Left kidney (tissue), 8 donors: ENCODE measurements around the gene TIMM10B. TPM values are rescaled to one million over a fixed set of nuclear protein-coding genes. Genes with fewer than 3 reads are reported as not detected.
A peak's percentile ranks its signal among the peaks of the same experiment; 100 is the strongest.

Experiments used
- DNase-seq: peaks from one replicate; pipeline ENCODE4 v3.0.0-alpha.2; 2013
- long read RNA-seq, 8 donors: transcript quantifications; one replicate each; lab custom pipeline, GENCODE V29; 2026
- polyA plus RNA-seq: library from polyadenylated mRNA; unstranded; fragments of 120-200 nt; gene quantifications from one replicate; pipeline ENCODE4 v1.2.1, GENCODE V29; 2013; ENCODE audit not compliant: insufficient read length

Gene TIMM10B, protein sequence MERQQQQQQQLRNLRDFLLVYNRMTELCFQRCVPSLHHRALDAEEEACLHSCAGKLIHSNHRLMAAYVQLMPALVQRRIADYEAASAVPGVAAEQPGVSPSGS
- 40.9 TPM for polyA plus RNA-seq
- long read RNA-seq, donor 1, transcript TIMM10B-201 (3 exons, 2,840 nt), result major isoform, 18 of 21 reads
- long read RNA-seq, donor 1, partial matches to known transcripts, result 0 of 21 reads
- long read RNA-seq, donor 1, other reads (novel, unspliced or antisense), result 0 of 21 reads
- long read RNA-seq, donor 2, transcript TIMM10B-201 (3 exons, 2,840 nt), result major isoform, 12 of 16 reads
- long read RNA-seq, donor 2, partial matches to known transcripts, result 0 of 16 reads
- long read RNA-seq, donor 2, other reads (novel, unspliced or antisense), result 0 of 16 reads
- long read RNA-seq, donor 3, transcript TIMM10B-201 (3 exons, 2,840 nt), result major isoform, 18 of 20 reads
- long read RNA-seq, donor 3, partial matches to known transcripts, result 0 of 20 reads
- long read RNA-seq, donor 3, other reads (novel, unspliced or antisense), result 0 of 20 reads
- long read RNA-seq, donor 4, partial matches to known transcripts, result 0 of 1 reads
- long read RNA-seq, donor 4, other reads (novel, unspliced or antisense), result 0 of 1 reads
- long read RNA-seq, donor 5, transcript TIMM10B-201 (3 exons, 2,840 nt), result major isoform, 25 of 27 reads
- long read RNA-seq, donor 5, partial matches to known transcripts, result 0 of 27 reads
- long read RNA-seq, donor 5, other reads (novel, unspliced or antisense), result 0 of 27 reads
- long read RNA-seq, donor 6, transcript TIMM10B-201 (3 exons, 2,840 nt), result major isoform, 23 of 27 reads
- long read RNA-seq, donor 6, partial matches to known transcripts, result 0 of 27 reads
- long read RNA-seq, donor 6, other reads (novel, unspliced or antisense), result 0 of 27 reads
- long read RNA-seq, donor 7, transcript TIMM10B-201 (3 exons, 2,840 nt), result major isoform, 26 of 27 reads
- long read RNA-seq, donor 7, partial matches to known transcripts, result 0 of 27 reads
- long read RNA-seq, donor 7, other reads (novel, unspliced or antisense), result 0 of 27 reads
- long read RNA-seq, donor 8, transcript TIMM10B-201 (3 exons, 2,840 nt), result major isoform, 12 of 16 reads
- long read RNA-seq, donor 8, partial matches to known transcripts, result 0 of 16 reads
- long read RNA-seq, donor 8, other reads (novel, unspliced or antisense), result 0 of 16 reads

DNA sequence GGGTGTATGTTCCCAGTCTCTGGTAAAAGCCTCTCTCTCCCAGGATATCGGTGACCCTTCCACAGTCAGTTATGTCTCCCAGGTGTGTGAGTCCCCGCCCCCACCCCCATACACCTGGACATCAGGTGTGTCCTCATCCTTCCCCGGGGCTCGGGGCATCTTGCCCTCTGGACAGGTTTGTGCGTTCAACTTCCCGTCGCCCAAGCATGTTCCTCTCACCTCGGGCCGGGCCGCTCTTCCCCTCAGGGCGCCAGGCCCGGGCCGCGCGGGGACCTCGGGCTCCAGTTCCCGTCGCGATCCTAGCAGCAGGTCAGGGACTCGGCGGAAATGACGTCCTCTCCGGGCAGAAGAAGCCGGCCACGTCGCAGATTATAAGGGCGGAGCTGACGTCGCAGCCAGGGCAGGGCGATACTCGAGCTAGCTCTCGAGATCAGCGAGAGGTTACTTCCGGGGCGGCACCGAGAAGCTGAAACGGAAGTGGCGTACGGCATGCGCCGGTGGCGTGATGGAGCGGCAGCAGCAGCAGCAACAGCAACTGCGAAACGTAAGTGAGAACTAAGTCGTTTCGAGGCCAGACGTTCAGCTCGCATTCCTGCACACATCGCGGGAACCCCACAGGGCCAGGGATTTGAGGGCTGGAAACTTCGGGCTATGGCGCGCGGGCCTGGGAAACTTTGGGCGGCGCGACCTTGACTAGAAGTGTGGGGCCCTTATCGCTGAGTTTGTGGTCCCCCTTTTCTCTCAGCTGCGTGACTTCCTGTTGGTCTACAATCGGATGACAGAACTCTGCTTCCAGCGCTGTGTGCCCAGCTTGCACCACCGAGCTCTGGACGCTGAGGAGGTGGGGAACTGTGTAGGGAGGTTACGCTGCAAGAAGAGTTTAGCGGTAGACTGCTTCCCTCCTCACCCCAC lies at the start of gene TIMM10B, which contains the start of gene ARFIP2:
Gene TIMM10B (plus strand): TSS at position 490 of the 912 bp plus-strand sequence. CDS start 16 bp downstream, at position 506.
Gene ARFIP2 (minus strand): TSS at position 320 of the 912 bp plus-strand sequence. CDS start 910 bp downstream, outside the sequence.
- DNase-seq, result peak; percentile 95

DNA sequence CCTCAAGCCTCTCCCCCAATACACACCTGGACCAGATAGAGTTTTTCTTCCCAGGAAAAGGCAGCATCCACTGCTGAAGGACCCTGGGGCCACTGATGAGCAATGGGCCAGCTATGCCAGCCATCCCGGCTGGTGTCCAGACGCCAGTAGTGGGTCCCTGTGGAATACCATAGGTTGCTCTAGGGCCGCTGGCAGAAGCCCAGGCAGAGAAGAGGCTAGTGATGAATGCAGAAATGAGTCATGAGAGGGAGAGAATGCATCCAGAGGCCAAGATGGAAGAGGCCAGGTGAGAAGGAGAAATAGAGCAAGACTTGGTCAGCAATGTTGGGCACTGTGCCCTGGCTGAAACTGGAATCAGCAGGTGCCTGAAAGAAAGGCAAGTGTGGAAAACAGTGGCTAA lies 49.4 kb upstream of the TIMM10B start:
- DNase-seq, result no peak

DNA sequence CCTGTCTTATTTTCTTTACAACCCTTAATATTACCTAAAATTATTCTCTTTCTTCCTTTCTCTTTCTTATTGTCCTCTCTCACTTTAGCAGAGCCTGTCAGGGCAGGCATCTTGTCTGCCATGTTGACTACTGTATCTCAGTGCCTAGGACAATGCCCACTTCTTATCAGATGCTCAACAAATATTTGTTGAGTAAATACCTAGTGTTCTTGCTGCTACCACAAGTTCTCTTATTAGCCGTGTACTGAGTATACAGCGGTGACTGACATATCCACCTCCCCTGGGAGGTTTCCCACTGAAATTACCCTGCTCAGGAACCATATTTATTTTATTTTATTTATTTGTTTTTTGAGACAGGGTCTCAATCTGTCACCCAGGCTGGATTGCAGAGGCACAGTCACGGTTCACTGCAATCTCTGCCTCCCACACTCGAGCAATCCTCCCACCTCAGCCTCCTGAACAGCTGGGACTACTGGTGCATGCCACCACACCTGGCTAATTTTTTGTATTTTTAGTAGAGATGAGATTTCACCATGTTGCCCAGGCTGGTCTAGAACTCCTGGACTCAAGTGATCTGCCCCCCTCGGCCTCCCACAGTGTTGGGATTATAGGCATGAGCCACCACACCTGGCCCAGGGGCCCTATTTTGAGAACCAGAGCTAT lies 47.2 kb upstream of the TIMM10B start:
- no peak for DNase-seq

DNA sequence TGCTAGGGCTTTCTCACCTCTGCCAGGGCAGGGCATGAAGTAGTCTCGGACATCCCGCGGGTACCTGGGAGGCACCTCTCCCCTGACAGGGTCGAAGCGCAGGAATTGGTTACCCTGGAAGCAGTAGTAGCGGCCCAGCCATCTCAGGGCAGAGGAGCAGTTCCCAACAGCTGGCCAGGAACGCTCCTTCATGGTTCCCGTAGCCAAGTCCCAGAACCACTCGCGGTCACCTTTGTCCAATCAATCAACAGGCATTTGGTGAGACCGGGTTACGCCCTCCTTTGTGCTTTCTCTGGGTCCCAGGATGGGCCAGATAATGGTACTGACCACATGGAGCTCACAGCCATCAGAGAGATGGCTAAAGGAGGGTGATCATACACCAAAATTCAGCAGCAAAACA lies 43.9 kb upstream of the TIMM10B start:
- DNase-seq, result no peak

DNA sequence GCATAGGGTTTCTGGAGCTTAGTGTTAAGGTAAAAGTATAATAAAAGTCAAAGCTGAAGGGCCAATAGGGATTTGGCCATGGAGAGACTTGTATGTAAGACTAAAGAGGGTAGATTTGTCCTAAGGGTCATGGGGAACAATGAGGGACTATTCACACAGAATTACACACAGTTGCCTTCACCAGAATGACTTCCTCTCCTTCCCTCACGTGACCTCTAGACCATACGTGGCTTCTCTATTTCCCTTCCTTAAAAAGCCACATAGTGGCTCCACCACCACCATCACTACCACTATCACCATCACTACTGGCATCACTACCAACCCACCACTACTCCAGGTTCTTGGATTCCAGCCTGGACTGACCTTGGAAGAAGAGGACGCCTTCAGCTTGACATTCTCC lies 43.3 kb upstream of the TIMM10B start:
- DNase-seq, result no peak

DNA sequence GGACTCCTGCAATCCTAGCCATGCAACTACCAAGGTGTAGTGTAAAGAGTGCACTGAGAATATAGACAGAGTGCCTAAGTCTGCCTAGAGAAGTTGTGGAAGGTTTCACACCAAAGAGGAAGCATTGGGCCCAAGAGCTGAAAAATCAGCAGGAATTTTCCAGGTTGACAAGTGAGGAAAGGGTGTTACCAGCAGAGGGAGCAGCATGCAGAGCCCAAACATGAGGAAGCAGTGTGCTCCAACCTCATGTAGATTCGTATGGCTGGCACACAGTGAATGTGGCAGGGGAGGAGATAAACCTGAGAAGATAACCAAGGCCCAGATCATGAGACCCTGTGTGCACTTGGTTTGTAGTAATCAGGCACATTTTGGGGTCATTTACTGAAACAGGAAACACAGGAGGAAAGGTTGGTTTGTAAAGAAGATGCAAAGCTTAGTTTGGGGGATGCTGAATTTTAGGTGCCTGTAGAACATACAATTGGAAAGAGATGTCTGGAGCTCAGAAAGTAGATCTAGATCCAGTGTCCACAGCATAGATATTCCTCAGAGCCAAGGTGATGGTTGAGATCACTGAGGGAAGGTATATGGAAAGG lies 42.2 kb upstream of the TIMM10B start:
- DNase-seq, result peak; percentile 42

DNA sequence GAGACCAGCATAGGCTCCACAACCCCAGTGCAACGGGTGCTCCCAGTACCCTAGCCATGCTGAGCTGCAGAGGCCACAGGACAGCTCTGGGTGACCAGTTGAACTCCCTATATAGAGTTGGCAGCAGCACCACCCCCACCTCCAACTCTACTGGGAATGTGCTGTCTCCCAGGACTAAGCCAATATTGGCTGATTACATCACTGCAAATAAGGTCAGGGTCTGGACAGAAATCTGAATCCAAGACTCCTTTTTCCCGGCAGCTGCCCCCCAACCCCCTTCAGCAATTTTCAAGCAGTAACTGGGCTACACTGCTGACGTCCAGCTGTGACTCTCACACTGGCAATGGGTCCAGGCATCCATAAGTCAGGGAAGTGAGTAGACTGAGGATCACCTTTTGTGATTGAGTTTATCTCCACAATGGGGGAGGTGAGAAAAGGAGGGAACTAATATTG lies 40.4 kb upstream of the TIMM10B start, which contains the start of gene HPX:
Gene HPX (minus strand): TSS at position 82 of the 453 bp plus-strand sequence. CDS start 24 bp downstream, at position 58.
- DNase-seq, result no peak

DNA sequence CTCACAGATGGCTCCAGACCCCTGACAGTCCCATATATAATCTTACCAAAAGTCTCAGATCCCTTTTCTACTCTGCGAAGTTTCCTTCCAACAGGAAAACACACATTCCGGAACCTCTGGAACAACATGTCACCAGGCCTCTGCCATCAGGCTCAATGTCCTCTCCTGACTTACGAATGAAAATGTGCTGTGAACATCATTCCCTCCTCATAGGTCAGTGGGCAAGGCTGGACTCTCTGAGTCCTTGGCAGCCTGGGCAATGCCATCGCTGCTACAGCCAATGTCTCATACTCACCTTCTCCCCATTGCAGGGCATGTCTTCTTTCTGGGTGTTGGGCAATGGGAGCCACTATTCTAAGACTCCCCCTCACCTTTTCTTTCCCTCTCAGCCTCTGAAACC lies 38.9 kb upstream of the TIMM10B start:
- no peak for DNase-seq

DNA sequence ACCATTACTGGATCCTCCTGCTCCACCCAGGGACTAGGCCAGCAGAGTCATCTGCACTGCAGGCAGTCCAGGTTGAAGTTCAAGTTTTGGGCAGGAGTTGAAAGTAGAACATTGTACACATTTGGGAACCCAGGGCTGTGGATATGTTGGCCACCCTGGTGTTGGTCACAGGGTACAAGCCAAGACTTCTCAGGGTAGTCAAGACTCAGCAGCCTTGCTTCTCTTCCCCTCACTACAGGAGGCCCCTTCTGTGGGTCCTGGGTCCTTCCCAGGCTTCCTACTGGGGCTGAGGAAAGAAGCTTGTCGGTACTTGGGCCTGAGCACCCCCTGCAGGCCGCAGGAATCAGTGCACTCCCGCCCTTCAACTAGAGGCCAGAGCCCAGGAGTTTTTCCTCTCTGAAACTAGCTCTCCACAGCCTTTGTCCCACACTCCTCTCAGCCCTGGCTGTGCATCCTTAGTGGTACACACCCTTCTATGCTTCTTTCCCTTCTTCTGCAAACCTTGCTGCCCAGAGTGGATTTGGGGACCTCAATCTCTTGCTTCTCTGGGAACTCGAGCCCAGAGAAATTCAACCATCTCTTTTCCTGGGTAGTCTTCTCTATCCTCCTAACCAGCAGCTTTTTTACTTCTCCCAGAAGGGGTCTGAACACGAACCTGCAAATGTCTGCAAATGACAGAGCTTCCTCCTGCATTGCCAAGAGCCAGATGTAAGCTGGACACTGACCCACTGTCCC lies 37.9 kb upstream of the TIMM10B start:
- DNase-seq, result peak; percentile 30

DNA sequence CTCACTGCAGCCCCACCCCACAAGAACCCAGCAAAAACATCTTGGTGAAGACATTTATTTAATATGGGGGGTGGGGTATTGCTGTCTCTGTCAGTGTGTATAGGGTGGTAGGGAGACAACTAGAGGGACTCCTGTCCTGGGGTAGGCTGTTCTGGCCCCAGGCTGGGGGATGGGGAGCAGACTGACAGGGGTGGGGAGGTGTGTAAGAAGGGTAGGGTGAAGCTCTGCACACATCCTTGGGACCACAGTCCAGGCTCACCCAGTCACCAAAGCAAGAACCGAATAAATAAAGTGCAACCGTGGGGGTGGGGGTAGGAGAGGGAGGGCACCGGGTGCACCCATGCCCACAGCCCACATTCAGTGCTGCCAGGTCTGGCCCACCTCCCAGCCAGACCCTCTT lies 32.7 kb upstream of the TIMM10B start:
- no peak for DNase-seq

DNA sequence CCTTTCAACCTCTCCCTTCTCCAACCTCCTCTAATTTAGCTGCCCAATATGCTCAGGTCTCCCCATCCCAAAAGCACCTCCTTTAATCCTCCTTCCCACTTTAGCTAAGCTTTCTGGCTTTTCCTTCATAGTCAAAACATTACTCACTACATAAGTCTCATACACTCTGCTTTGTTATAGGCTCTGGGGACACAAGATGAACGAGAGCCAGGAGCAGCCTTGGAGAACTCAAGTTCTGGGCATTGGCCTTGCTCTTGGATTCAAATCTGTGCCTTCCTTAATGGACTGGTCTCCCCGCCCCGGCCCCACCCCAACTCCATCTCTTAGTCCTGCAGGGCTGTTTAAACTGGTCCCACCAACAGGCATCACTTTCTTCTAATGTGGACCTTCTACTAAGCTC lies 29.1 kb upstream of the TIMM10B start:
- DNase-seq, result no peak

DNA sequence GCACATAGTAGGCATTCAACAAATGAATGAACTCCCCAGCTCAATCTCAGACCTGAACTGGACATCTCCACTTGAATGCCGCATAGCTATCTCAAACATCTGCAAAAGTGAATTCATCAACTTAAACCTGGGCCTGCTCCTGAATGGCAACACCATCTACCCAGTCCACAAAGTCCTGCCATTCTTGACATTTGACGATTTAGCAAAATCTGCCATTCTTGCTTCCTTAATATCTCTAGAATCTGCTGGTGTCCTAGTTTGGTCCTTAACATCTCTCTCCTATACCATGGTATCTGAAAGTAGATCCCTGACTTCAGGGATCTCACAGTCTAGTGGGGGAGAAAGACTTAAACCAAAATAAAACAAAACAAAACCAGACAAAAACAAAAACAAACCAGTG lies 28.1 kb upstream of the TIMM10B start:
- no peak for DNase-seq

DNA sequence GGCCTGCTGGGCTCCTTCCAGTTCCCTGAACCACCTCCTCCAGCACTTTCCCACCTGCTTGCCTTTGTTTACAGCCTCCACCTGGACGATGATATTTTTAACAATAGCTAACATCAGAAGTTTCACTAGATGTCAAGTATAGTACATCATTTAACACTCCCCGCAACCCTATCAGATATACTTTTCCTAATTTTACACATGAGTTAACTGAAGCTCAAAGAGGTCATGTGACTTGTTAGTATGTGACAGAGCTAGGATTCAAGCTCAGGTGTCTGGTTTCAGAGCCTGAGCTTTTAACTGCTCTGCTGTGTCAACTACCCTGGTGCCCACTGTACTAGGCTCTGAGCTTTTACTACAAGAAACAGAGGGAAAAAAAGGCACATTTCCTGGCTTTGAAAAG lies 26.2 kb upstream of the TIMM10B start:
- peak; percentile 55 for DNase-seq

DNA sequence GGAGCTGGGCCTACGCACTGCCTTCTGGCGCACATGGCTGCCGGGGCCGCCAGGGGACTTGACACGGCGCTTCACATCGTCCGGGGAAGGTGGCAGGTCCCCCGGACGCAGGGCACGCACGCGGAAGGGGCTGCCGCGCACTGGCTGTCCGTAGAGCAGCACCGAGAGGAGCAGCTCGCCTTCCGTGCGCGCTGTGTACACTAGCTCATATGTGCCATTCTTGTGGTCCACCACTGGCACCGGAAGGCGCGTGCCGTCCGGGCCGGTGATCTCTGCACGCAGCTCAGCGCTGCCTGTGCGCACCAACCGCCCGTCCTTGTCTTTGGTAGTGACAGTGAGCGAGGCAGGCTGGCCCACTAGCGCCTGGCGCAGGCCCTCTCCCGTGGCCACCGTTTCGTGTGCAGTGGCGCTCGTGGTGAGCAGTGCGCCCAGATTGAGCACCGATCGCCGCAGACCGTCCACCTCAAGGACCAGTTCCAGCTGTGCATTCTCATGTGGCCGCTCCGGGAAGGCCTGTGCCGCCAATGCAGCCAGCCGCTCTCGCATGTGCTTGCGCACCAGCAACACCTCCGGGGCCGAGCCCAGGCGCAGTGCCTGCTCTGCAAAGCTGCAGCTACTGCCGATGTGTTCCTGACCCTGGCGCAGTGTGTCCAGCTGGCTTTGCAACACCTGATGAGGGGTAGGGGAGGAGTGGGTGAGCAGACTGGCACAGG lies 24.8 kb upstream of the TIMM10B start:
- no peak for DNase-seq

DNA sequence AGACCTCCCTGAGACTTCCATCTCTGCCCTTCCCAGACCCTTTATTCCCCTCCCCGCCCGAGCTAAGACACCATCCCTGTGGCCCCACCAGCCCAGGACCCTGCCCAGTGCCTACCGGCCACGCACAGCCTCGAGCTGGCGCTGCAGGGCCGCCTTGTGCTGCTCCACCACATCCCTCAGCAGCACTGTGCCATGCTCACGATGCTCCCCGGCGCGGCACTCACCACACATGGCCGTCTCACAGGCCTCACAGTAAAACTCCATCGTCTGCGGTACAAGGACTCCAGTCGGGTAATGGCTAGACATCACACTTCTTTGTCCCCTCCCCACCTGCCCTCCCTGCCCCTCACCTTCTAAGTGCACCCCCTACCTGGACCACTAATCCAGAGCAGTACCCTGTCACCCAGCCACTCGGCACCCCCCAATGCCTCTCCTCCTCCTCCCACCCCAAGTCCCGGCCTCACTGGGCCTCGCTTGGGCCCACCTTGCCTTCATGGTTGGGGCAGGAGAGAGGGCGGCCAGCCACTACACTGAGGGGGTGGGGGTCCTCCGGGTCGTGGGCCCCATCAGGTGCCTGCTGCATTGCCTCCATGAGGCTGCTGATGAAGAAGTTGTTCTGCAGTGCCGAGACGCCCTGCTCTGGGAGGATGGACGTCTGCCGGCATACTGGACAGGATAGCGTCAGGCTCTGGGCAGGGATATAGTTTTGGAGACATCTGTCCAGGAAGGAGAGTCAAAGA lies 23.6 kb upstream of the TIMM10B start:
- no peak for DNase-seq

DNA sequence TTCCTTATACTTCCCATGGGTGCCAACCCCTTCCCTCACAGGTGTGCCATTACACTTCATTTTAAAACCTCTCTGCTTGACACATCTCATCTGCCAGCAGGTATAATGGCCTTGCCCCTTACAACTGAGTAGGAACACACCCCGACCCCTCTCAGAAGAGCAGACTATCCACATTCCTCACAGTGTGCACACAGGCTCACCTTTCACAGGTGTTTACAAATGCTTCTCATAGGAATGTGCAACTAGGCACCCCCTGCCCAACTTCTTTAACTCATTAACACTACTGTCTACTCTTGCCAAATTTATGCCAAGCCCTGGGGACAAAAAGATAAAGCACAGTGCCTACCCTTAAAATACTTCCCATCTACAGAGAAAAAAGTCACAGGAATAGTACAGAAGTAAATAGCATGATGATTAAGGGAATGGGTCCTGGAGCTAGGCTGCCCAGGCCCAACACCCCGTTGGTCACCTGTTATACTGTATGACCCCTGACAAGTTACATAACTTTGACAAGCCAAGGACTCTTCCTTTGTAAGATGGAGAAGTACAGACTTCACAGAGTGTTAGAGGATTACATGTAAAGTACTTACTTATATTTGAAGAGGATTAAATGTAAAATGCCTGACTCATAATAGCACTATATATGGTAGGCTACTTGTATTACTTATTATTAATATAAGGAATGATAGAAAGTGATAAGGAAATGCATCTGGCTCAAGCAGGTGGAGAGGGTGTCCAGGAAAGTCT lies 22.8 kb upstream of the TIMM10B start:
- DNase-seq, result no peak

DNA sequence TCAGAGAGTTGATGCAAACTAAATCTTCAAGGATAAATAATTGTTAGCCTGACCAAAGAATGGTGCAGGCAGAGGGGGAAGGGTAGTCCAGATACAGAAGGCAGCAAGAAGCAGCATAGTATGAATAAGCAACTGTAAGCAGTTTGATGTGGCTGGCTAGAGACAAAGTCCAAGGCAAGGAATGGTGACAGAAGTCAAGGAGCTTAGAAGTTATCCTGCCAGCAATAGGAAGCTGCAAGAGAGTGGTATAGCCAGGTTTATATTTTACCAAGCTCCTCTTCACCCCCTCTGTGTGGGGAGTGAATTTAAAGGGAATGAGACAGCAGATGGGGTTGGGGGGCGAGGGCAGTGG lies 22.2 kb upstream of the TIMM10B start:
- no peak for DNase-seq
